BE2C (cell line): ENCODE measurements around the gene BCL2L1.
A peak's percentile ranks its signal among the peaks of the same experiment; 100 is the strongest.

Experiments used
- DNase-seq: peaks from one replicate; pipeline ENCODE4 v3.0.0-alpha.2; 2020
- H3K27me3 ChIP-seq: fragments of 250-450 bp; sonication (Bioruptor Pico); 2 replicates; pipeline ENCODE4 v1.5.1; 2020; ENCODE audit warnings: mild to moderate bottlenecking
- H3K36me3 ChIP-seq: fragments of 250-450 bp; sonication (Bioruptor Pico); 2 replicates; pipeline ENCODE4 v1.5.1; 2020; ENCODE audit warnings: mild to moderate bottlenecking
- H3K4me1 ChIP-seq: fragments of 250-450 bp; sonication (Bioruptor Pico); 2 replicates; pipeline ENCODE4 v1.5.1; 2020
- H3K4me3 ChIP-seq: 2 replicates; pipeline ENCODE4 v1.5.1; 2011; ENCODE audit warnings: low read depth, low read length
- H3K9me3 ChIP-seq: fragments of 250-450 bp; sonication (Bioruptor Pico); 2 replicates; pipeline ENCODE4 v1.5.1; 2020
- TF ChIP-seq, protein P1 (sequence below): IDR thresholded peaks from 2 replicates; pipeline ENCODE4 v1.5.1; 2012; ENCODE audit warnings: mild to moderate bottlenecking, low read depth, low read length

The BCL2L1 gene

DNA sequence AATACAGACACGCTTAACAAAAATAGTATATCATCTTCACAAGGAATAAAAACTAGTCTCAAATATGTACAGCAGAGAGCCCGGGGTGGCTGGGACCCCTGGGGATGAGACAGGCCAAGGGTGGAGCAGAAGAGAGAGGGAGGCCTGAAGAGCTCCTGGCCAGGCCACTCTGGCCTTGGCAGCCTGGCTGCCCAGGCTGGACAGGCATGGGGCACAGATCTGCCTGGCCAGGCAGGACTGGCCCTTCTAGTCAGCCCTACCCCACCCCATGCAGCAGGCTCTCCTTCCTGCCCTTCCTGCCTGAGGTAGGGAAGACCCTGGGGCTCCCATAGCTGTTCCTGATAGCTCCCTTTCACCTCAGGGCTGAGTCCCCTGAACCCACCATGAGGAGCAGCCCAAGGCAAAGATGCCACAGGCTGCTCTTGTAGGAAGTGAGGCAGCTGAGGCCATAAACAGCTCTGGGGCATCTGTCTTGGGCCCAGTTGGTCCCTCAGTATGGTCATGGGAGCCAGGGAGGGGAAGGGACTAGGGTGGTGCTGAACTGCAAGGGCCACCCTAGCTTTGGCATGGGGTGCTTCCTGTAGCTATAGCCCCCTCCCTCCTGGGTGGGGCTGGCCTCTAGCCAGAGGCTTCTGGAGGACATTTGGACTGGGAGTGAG, 57.8 kb downstream of the BCL2L1 start:
- TF ChIP-seq, protein P1, sequence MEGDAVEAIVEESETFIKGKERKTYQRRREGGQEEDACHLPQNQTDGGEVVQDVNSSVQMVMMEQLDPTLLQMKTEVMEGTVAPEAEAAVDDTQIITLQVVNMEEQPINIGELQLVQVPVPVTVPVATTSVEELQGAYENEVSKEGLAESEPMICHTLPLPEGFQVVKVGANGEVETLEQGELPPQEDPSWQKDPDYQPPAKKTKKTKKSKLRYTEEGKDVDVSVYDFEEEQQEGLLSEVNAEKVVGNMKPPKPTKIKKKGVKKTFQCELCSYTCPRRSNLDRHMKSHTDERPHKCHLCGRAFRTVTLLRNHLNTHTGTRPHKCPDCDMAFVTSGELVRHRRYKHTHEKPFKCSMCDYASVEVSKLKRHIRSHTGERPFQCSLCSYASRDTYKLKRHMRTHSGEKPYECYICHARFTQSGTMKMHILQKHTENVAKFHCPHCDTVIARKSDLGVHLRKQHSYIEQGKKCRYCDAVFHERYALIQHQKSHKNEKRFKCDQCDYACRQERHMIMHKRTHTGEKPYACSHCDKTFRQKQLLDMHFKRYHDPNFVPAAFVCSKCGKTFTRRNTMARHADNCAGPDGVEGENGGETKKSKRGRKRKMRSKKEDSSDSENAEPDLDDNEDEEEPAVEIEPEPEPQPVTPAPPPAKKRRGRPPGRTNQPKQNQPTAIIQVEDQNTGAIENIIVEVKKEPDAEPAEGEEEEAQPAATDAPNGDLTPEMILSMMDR = no peak
- H3K36me3 ChIP-seq = no peaks in the 10 kb centered on the region; the same call in 1 of the 2 replicates
- no peaks in the 10 kb centered on the region for H3K27me3 ChIP-seq
- H3K4me1 ChIP-seq = no peaks in the 10 kb centered on the region
- no peak for DNase-seq
- no peak overlapping the region for H3K4me3 ChIP-seq
- no peaks in the 10 kb centered on the region for H3K9me3 ChIP-seq

GRCh38 chr20:31663838-31664695, 58.6 kb downstream of the BCL2L1 start:
- no peaks in the 10 kb centered on the region for H3K27me3 ChIP-seq
- TF ChIP-seq, protein P1 = no peak
- no peak overlapping the region for H3K4me3 ChIP-seq
- no peaks in the 10 kb centered on the region for H3K9me3 ChIP-seq
- H3K4me1 ChIP-seq = no peaks in the 10 kb centered on the region
- DNase-seq = no peak
- no peaks in the 10 kb centered on the region; the same call in 1 of the 2 replicates for H3K36me3 ChIP-seq

GRCh38 chr20:31663524-31663837, 59.2 kb downstream of the BCL2L1 start:
- no peaks in the 10 kb centered on the region; the same call in 1 of the 2 replicates for H3K36me3 ChIP-seq
- H3K27me3 ChIP-seq = no peaks in the 10 kb centered on the region
- TF ChIP-seq, protein P1 = no peak
- H3K4me1 ChIP-seq = no peaks in the 10 kb centered on the region
- no peaks in the 10 kb centered on the region for H3K9me3 ChIP-seq
- H3K4me3 ChIP-seq = no peak overlapping the region
- no peak for DNase-seq

DNA sequence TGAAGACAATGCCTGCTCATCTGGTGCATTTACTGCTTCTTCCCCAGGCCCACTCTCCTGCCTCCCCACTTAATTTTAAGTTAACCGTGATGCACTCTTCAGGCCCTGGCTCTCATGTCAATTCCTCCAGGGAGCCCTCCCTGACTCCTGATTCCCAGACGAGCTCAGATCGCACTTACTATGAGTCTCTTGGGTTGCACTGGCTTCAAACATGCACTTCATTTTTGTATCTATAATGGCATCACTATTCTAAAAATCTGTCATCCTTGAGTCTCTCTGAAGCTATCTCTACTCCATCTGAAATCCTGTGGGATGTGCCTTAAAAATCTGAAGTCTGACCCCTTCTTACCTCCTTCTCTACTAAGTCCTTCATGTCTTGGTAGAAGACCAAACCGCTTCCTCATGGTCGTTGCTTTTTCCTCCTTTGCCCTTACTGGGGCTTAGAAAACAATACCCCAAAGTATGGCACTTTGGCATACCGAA, 60.3 kb downstream of the BCL2L1 start:
- no peaks in the 10 kb centered on the region for H3K9me3 ChIP-seq
- no peak for DNase-seq
- H3K4me1 ChIP-seq = no peaks in the 10 kb centered on the region
- no peaks in the 10 kb centered on the region; the same call in 1 of the 2 replicates for H3K36me3 ChIP-seq
- H3K4me3 ChIP-seq = no peak overlapping the region
- TF ChIP-seq, protein P1 = no peak
- H3K27me3 ChIP-seq = no peaks in the 10 kb centered on the region

- peak; percentile 82 for DNase-seq
- Histone ChIP-seq H3K27me3 (no peaks in the 10 kb centered on the region), H3K4me3 (peak overlapping the region; percentile 47), H3K9me3 (no peaks in the 10 kb centered on the region), H3K36me3 (no peaks in the 10 kb centered on the region; the same call in 1 of the 2 replicates), H3K4me1 (no peaks in the 10 kb centered on the region)
- TF ChIP-seq, protein P1 = peak; percentile 54
Measured at GRCh38 chr20:31661625-31662371, 60.9 kb downstream of the BCL2L1 start.
